DOHH2 (cell line): ENCODE measurements around the gene GNG12.

Experiments
- CTCF ChIP-seq: fragments of 200-600 bp; sonication (generic); IDR thresholded peaks from one replicate; pipeline ENCODE4 v1.5.1; 2014; ENCODE audit warnings: antibody characterized with exemption, mild to moderate bottlenecking, low read depth, low read length; ENCODE audit not compliant: poor library complexity, severe bottlenecking
- EZH2phosphoT487 ChIP-seq: fragments of 200-600 bp; sonication (generic); IDR thresholded peaks from 2 replicates; pipeline ENCODE4 v1.6.1; 2017; ENCODE audit warnings: borderline replicate concordance, mild to moderate bottlenecking, antibody characterized with exemption, low read length, moderate library complexity, mixed read lengths

GRCh38 chr1:67704351-67704750, 128.9 kb downstream of the GNG12 start:
- no peak for TF ChIP-seq CTCF
- no peak for TF ChIP-seq EZH2phosphoT487
